Pons (tissue), 1 donor: ENCODE measurements around the gene DHRS1.

Experiments
- DNase-seq: peaks from one replicate; pipeline ENCODE4 v3.0.0-alpha.2; 2016; ENCODE audit warnings: low spot score

DHRS1 gene

GRCh38 chr14:24282736-24283135, 16.8 kb downstream of the DHRS1 start:
- DNase-seq, result no peak

- DNase-seq, result no peak
Observed at GRCh38 chr14:24281636-24282035, 17.9 kb downstream of the DHRS1 start.

- no peak for DNase-seq
Observed at GRCh38 chr14:24280797-24281460, 18.7 kb downstream of the DHRS1 start.

DNA sequence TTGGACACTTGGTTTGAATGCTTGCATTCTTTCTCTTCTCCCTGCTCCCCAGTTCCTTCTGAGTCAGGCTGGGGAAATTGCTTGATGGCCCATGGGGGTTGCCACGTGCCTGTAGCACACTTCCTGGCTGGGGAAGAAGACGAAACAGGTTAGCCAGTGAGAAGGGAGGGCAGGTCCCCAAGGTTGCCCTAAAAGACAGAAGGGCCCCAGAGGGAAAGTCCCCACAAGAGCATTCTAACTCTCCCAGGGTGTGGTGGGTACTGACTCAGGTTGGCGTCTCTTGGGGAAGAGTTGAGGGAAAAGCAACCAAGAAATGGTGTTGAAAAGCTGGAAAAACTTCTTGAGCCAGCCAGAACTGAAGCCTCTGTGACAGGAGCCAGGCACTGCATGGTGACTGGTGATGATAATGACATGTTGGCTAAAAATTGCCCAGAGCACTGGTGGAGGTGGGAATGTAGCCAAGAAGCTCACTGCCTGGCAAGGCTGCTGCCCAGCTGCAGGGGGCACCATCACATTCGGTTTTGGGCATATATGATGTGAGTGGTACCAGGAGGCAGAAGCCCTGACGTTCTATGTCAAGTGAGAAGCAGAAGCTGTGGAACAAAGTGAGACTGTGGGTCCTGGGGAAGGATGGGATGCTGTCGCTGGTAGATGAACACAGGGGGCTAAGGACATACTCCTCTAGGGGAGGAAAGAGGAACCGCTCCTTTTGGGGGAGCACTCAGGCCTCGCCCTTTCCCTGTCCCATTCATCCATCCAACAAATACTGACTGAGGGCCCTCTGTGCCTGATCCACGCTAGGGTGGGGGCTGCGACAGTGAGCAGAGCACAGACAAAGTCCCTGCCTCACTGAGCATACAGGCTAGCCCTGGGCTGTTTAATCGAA, 20.0 kb downstream of the DHRS1 start:
- DNase-seq, result peak; percentile 70

DNA sequence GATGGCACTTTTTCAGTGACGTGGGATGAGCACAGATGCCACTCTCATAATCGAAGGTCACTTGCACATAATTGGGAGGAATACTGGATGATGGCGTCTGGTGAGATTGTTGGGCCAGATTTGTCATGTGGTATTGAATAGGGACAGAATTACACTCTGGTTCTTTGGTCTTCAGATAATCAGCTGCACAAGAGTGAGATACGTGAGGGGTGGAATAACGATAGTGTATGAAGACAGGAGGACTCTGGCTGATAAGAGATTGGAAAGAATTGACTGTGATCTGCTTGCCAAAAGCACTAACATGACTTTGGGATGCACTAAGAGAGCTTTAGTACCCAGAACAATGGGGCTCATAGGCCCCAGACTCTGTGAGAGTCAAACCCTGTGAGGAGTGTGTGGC, 21.2 kb downstream of the DHRS1 start:
- no peak for DNase-seq

DNA sequence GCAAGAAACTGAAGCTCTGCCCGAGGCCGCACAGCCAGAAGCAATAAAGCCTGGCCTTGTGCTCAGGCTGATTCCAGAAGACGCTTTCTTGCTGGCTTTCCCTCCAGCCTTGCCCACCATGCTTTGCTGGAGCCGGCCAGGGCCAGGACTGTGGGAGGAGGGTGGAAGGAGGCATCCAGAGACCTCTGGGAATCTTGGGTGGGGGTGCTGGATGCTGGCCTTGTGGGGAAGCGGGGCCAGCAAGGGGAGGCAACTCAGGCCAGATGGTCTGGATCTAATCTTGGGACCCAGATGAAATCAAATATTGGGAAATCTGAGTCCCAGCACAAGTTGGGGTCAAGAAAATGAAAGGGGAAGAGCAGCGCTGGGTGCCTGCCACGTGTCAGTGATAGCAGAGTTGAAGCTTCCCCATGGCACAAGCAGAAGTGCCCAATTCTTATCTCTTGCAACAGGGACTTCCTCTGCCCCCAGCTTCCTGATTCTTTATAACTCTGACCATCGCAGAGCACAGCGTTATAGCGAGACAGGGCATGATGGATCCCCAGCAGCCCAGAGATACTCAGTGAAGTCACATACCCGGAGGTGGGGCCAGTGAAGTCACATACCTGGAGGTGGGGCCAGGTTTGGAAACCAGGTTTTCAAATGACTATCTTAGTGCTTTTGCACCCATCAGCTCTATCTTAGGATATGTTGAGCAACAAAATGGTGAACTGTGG, 21.8 kb downstream of the DHRS1 start:
- peak; percentile 65 for DNase-seq

GRCh38 chr14:24277071-24277470, 22.5 kb downstream of the DHRS1 start:
- no peak for DNase-seq

GRCh38 chr14:24274101-24274543, 25.5 kb downstream of the DHRS1 start:
- peak; percentile 87 for DNase-seq

DNA sequence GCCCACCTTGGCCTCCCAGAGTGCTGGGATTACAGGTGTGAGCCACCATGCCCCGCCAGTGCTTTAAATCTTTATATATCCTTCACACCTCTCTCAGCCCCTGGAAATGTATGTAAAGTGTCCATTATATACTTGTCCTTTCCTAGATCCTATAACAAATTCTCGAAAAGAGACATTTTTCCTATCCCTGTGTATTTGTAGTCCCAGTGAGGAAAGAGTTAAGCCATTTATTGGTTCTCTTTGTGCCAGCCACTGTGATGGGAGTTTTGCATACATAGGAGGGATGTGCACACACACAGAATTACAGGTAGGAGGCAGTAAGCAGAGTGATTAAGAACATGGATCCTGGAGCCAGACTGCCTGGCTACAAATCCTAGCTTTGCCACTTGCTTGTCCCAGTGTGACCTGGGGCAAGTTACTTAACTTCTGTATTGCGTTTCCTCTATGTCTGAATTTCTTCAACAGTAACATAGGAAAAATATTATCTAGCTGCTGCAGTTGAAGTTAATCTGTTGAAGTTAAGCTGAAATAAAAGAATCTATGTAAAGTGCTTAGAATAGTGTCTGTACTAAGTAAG, 26.1 kb downstream of the DHRS1 start:
- peak; percentile 9 for DNase-seq

DNA sequence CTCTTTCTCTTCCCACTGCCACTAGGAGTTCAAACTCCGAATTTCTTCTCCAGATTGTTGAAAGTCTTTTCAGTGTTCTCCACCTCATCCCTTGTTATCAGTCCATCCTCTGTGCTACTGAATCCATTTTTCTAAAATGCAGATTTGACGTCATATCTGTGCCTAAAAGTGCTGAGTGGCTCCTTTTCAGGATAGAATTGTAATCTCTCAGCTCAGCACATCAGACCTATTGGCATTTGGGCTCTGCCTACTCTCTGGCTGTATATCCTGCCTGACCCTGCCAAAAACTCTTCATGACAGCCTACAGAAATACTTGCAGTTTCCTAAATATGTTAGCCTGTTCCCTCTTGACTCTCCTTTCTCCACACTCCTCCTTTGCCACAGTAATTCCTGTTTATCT, 27.1 kb downstream of the DHRS1 start:
- DNase-seq, result no peak

DNA sequence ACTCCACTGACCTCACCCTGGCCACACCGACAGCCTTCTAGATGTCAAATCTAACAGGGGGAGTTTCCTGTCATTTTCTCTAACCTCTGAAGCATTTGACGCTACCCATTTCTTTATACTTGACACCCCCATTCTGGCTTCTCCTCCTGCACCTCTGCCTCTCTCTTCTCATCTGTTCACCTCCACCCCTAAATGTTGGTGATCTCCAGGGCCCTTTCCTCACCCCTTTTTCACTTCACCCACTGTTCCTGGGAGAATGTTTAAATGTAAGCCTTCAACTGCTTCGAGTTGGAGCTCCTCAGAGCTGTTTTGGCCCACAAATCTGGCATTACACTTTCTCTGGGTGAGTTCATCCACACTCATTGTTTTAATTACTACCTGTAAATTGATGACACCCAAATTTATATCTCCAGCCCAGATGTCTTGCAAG, 27.7 kb downstream of the DHRS1 start:
- no peak for DNase-seq

GRCh38 chr14:24271134-24271833, 28.3 kb downstream of the DHRS1 start, which contains the start of gene RABGGTA:
Gene RABGGTA, minus strand, starts transcription at chr14:24271597. Its CDS starts 482 bp downstream, at chr14:24271115.
- peak; percentile 78 for DNase-seq

DNA sequence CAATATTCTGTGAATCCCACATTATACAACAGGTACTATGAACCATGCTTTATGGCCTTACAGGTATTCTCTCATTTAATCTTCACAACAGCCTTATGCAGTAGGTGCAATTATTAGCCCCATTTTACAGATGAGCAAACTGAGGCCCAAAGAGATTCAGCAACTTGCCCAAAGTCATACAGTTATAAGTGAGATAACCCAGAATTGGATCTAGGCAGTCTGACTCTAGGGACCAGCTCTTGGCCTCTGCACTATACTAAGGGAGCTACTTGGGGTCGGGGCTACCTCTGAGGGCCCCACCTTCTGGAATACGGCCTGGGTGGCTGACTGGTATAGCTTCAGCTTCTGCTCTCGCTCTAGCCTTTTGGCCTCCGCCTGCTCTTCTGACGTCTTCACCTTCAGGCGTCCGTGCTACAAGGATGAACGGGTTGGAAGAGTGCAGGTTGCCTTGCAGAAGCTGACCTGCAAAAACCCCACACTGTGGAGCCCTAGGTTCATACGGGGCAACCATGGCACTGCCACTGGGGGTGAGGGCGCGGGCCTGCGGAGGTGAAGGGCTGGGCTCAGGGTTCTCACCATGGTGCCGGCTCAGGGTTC, 28.9 kb downstream of the DHRS1 start:
- DNase-seq, result no peak

DNA sequence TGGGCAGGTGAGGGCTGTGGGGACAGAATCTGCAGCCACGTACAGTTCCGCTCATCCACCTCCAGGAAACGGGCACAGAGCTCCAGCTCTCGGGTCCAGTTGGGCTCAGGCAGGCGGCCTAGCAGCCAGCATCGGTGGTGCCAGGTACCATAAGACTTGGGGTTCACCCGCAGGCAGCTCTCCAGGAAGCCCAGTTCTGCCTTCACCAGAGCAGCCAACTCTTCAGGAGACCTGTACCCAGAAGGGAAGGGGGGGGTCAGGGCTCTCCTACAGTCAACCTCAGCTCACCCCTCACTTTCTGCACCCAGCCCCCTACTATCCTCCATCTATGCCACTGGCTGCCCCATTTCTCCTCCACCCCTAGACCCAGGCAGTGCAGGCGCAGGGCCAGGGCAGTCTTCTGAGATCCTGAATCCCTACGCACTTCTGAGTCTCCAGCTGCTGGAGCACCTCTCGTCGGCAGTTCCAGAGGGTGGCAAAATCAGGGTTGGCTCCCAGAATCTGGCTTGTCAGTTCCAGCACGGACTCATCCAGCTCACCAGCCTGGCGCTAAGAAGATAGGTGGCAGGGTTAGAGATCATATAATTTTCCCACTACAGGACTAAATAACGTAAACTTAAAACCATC, 29.6 kb downstream of the DHRS1 start:
- no peak for DNase-seq

DNA sequence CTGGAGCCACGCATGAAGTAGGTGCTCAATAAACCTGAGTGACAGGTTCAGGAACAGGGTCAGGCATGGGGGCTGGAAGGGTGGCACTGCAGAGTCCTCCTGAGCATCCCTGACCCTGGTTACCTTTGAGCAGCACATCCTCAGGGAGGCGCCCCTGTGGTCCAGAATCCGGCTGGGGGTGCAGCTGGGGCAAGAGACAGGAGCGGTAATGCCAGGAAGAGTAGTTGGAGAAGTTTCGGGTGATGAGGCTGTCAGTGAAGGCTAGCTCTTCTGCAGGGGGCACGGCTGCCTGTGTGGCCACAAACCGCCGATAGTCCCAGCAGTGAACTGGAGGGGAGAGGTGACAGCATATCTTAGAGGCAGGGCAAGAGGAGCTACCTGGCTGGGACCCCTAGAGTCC, 30.2 kb downstream of the DHRS1 start:
- DNase-seq, result no peak

DNA sequence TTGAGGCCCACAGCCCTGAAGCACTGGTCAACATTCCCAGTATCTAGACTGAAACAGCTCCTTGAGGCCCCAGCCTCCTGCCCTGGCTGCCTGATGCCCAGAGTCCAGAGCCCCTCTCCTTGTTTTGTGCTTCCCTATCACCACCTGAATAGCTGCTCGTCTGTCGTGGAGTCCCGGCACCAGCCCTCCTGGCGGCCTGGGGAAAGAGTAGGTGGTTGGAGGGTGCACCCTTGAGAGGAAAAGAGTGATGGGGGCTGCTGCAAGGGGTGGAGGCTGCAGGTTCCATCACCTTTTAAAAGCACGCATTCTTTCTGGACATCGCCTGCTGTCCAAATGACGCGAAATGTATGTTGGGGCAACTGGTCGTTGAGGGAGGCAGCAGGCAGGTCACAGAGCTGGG, 31.4 kb downstream of the DHRS1 start:
- no peak for DNase-seq

- no peak for DNase-seq
Observed at GRCh38 chr14:24267516-24267915, 32.1 kb downstream of the DHRS1 start.

- no peak for DNase-seq
Observed at GRCh38 chr14:24266344-24267244, 33.0 kb downstream of the DHRS1 start.

GRCh38 chr14:24264298-24264697, 35.3 kb downstream of the DHRS1 start:
- DNase-seq, result no peak

GRCh38 chr14:24263848-24264247, 35.7 kb downstream of the DHRS1 start:
- no peak for DNase-seq
